ENCODE measurements around the gene ADCK2.

DNA sequence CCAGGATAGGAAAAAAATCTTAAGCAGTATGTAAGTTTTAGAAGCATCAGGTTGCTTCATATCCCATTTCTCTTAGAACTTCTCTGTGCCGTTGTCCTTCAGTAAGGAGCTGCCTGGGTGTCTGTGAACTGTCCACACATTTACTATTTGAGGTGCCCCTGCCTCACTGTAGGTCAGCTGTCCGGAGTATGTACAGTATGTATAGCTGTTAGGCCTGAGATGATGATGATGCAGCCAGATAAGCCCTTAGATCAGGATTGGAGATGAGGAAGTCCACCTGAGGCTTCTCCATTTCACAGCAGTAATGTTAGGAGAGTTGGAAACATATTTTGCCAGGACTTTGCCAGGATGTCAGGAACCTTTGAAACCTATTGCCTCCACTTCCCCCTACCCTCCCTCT is 31.5 kb downstream of the ADCK2 start:
- no peak for TF ChIP-seq POLR2AphosphoS5 (IDR thresholded peaks at IDR 0.05; ENCODE audit: borderline replicate concordance, low read depth, low read length)
- TF ChIP-seq EZH2 (IDR thresholded peaks at IDR 0.05): no peak
- TF ChIP-seq FOXP2 (optimal IDR thresholded peaks at IDR 0.05; ENCODE audit: control extremely low read depth, extremely low read length, insufficient read depth): no peak
